GM12892 (cell line): Measurements from ENCODE around the gene CABP4.
"Not testable (repeated sequence)": the region's sequence is repeated elsewhere in the genome, so short reads cannot be mapped to it uniquely, and the experiment has no call there.

Source experiments
- POLR2A ChIP-seq: IDR thresholded peaks from 2 replicates; pipeline ENCODE4 v1.6.1; 2011; ENCODE audit warnings: low read depth, low read length, control low read depth
- POLR2AphosphoS5 ChIP-seq: IDR thresholded peaks from 2 replicates; pipeline ENCODE4 v1.6.1; 2011; ENCODE audit warnings: low read depth, low read length, control low read depth

DNA sequence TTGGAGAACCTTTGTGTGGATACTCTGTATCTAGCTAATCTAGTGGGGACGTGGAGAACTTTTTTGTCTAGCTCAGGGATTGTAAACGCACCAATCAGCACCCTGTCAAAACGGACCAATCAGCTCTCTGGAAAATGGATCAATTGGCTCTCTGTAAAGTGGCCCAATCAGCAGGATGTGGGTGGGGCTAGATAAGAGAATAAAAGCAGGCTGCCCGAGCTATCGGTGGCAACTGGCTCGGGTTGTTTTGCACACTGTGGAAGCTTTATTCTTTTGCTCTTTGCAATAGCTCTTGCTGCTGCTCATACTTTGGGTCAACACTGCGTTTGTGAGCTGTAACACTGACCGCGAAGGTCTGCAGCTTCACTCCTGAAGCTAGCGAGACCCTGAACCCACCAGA, 21.5 kb downstream of the CABP4 start:
- not testable (repeated sequence) for TF ChIP-seq POLR2A, POLR2AphosphoS5
